HL-60 (cell line): ENCODE measurements around the gene TACR1.
"Not testable (repeated sequence)": the region's sequence is repeated elsewhere in the genome, so short reads cannot be mapped to it uniquely, and the experiment has no call there.

Source experiments
- DNase-seq, 2 experiments: peaks; one replicate each; pipeline ENCODE4 v3.0.0-alpha.2; 2010 to 2020; ENCODE audit warnings: low read depth in 1 of 2, low spot score in 1 of 2
- H3K27ac ChIP-seq: fragments of 250-450 bp; sonication (Bioruptor Pico); replicated peaks from 2 replicates; pipeline ENCODE4 v1.5.1; 2020; ENCODE audit warnings: mild to moderate bottlenecking, moderate library complexity
- H3K27me3 ChIP-seq: fragments of 250-450 bp; sonication (Bioruptor Pico); 2 replicates; pipeline ENCODE4 v1.5.1; 2021; ENCODE audit warnings: mild to moderate bottlenecking, moderate library complexity; ENCODE audit not compliant: insufficient read depth, poor library complexity, severe bottlenecking
- H3K4me3 ChIP-seq: replicated peaks from 2 replicates; pipeline ENCODE4 v1.5.1; 2011; ENCODE audit warnings: mild to moderate bottlenecking, control low read depth, low read length; ENCODE audit not compliant: insufficient read depth
- GABPA ChIP-seq: IDR thresholded peaks from 2 replicates; pipeline ENCODE4 v1.6.1; 2012; ENCODE audit warnings: low read depth
- POLR2AphosphoS5 ChIP-seq: IDR thresholded peaks from 2 replicates; pipeline ENCODE4 v1.6.1; 2012; ENCODE audit warnings: low read depth
- SPI1 ChIP-seq: IDR thresholded peaks from 2 replicates; pipeline ENCODE4 v1.6.1; 2012; ENCODE audit warnings: low read depth, mild to moderate bottlenecking, borderline replicate concordance
- TF ChIP-seq, protein P1 (sequence below): IDR thresholded peaks from one replicate; pipeline ENCODE4 v1.5.1; 2011; ENCODE audit warnings: low read length, control low read depth, inconsistent platforms; ENCODE audit not compliant: insufficient read depth
- TF ChIP-seq, protein P2 (sequence below): IDR thresholded peaks from 2 replicates; pipeline ENCODE4 v1.6.1; 2012; ENCODE audit warnings: low read depth; ENCODE audit not compliant: insufficient replicate concordance

The TACR1 gene

DNA sequence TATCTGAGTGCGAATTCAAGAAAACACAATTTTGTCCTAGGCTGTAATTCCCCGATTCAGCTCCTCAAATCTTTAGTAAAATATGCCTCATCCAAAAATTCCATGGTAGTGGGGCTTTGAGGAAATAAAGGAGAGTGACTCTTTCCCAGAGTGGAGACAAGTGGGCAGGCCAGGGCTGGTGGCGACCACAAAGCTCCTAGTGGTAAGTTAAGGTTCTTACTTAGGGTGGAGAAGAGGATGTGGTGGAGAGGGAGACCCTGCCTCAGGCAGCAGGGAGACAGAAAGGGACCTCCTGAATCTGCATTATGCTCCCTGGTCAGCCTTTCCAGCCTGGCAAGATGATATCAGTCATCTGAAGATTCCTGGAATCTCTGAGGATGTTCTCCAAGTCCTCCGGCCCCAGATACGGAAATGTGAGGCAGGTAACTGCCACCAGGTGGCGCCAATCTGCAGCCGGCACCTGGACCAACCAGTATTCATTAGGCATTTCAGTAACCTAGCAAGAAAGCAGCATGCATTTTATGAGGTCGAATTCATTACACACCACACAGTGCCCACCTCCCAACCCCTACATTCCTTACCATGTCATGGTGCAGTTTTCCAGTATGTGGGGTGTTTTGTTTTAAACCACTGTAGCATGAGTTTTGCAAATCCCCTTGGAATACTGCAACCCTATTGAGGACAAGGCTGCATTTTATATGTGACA lies 134.5 kb downstream of the TACR1 start:
- no peak overlapping the region for H3K4me3 ChIP-seq
- TF ChIP-seq, protein P1, sequence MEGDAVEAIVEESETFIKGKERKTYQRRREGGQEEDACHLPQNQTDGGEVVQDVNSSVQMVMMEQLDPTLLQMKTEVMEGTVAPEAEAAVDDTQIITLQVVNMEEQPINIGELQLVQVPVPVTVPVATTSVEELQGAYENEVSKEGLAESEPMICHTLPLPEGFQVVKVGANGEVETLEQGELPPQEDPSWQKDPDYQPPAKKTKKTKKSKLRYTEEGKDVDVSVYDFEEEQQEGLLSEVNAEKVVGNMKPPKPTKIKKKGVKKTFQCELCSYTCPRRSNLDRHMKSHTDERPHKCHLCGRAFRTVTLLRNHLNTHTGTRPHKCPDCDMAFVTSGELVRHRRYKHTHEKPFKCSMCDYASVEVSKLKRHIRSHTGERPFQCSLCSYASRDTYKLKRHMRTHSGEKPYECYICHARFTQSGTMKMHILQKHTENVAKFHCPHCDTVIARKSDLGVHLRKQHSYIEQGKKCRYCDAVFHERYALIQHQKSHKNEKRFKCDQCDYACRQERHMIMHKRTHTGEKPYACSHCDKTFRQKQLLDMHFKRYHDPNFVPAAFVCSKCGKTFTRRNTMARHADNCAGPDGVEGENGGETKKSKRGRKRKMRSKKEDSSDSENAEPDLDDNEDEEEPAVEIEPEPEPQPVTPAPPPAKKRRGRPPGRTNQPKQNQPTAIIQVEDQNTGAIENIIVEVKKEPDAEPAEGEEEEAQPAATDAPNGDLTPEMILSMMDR = peak; percentile 91
- TF ChIP-seq POLR2AphosphoS5 = no peak
- no peak overlapping the region for H3K27ac ChIP-seq
- H3K27me3 ChIP-seq = no peaks in the 10 kb centered on the region
- peak in 1 of 2 experiments; percentile 42 for DNase-seq

DNA sequence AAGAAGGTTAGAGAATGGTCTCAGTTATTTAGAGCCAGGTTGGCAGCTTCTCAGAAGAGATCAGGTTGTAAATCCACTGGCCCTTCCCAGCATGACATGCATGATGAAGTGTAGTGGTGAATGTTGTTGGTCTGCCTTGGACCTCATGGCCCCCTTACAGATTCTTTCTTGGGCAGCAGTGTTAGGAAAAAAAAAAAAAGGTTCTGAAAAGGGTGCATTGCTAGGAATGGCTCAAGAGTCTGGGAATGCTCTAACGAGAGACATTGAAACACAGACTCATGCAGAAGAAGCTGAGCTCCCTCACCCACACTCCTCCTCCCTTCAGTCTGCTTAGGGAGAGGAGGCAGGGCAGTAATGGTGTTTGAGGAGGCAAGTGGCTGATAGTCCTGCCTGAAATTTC lies 135.4 kb downstream of the TACR1 start:
- no peak overlapping the region for H3K27ac ChIP-seq
- DNase-seq = no peak
- no peaks in the 10 kb centered on the region for H3K27me3 ChIP-seq
- TF ChIP-seq, protein P2, sequence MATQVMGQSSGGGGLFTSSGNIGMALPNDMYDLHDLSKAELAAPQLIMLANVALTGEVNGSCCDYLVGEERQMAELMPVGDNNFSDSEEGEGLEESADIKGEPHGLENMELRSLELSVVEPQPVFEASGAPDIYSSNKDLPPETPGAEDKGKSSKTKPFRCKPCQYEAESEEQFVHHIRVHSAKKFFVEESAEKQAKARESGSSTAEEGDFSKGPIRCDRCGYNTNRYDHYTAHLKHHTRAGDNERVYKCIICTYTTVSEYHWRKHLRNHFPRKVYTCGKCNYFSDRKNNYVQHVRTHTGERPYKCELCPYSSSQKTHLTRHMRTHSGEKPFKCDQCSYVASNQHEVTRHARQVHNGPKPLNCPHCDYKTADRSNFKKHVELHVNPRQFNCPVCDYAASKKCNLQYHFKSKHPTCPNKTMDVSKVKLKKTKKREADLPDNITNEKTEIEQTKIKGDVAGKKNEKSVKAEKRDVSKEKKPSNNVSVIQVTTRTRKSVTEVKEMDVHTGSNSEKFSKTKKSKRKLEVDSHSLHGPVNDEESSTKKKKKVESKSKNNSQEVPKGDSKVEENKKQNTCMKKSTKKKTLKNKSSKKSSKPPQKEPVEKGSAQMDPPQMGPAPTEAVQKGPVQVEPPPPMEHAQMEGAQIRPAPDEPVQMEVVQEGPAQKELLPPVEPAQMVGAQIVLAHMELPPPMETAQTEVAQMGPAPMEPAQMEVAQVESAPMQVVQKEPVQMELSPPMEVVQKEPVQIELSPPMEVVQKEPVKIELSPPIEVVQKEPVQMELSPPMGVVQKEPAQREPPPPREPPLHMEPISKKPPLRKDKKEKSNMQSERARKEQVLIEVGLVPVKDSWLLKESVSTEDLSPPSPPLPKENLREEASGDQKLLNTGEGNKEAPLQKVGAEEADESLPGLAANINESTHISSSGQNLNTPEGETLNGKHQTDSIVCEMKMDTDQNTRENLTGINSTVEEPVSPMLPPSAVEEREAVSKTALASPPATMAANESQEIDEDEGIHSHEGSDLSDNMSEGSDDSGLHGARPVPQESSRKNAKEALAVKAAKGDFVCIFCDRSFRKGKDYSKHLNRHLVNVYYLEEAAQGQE = no peak
- TF ChIP-seq, protein P1 = no peak
- TF ChIP-seq POLR2AphosphoS5 (no peak), GABPA (no peak), SPI1 (no peak)
- no peak overlapping the region for H3K4me3 ChIP-seq

DNA sequence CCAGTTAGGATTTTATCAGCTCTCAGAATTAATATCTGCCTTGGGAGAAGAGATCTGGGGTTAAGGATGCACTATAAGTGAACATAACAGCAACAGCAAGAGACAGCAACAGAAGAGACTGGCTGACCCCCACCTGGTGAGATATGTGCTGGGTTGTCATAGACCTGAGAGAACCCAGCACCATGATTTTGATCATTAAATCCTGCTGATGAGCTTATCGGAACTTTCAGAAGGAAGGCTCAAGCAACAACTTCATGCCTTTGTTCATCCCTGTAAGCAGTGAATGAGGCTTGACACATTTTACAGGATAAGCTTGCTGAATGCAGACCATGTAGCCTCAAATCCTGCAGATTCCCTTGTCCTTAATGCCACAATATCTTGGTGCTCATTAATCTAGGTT lies 140.9 kb downstream of the TACR1 start:
- TF ChIP-seq, protein P1 = no peak
- TF ChIP-seq GABPA (no peak), POLR2AphosphoS5 (no peak), SPI1 (no peak)
- TF ChIP-seq, protein P2 = no peak
- Histone ChIP-seq H3K27ac (no peak overlapping the region), H3K4me3 (no peak overlapping the region), H3K27me3 (no peaks in the 10 kb centered on the region)
- no peak for DNase-seq

DNA sequence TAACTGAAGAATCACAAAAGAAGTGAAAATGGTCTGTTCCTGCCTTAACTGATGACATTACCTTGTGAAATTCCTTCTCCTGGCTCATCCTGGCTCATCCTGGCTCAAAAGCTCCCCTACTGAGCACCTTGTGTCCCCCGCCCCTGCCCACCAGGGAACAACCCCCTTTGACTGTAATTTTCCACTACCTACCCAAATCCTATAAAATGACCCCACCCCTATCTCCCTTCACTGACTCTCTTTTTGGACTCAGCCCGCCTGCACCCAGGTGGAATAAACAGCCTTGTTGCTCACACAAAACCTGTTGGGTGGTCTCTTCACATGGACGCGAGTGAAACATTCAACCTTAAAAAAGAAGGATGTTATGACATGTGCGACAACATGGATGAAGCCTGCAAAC lies 142.2 kb downstream of the TACR1 start:
- not testable (repeated sequence) for H3K27ac ChIP-seq, H3K27me3 ChIP-seq, H3K4me3 ChIP-seq, DNase-seq
